Vagina (tissue), 2 donors: ENCODE measurements around the gene ST6GALNAC3.

Experiments
- CTCF ChIP-seq, 3 experiments: fragments of 450-650 bp in 2 of 3; fragments of 200-600 bp in 1 of 3; sonication (generic) in 1 of 3; IDR thresholded peaks; one replicate each; pipeline ENCODE4 v1.5.1; 2017 to 2019; ENCODE audit warnings: antibody characterized with exemption in 3 of 3, mild to moderate bottlenecking in 2 of 3, moderate library complexity in 2 of 3
- POLR2A ChIP-seq, 2 donors: fragments of 450-650 bp; IDR thresholded peaks; one replicate each; pipeline ENCODE4 v1.6.1; 2017; ENCODE audit warnings: antibody characterized with exemption in 2 of 2, mild to moderate bottlenecking in 2 of 2, moderate library complexity in 2 of 2
- POLR2AphosphoS5 ChIP-seq, 2 donors: sonication (generic); formaldehyde crosslinking; IDR thresholded peaks; one replicate each; pipeline ENCODE4 v1.9.0; 2017; ENCODE audit warnings: antibody characterized with exemption in 2 of 2, mild to moderate bottlenecking in 2 of 2, low read depth in 1 of 2; ENCODE audit not compliant: insufficient read depth in 1 of 2

- TF ChIP-seq CTCF (IDR thresholded peaks at IDR 0.05) (no peak), POLR2A (IDR thresholded peaks at IDR 0.05) (no peak), POLR2AphosphoS5 (IDR thresholded peaks at IDR 0.05; ENCODE audit: insufficient read depth in 1 of 2, low read depth in 1 of 2) (no peak)
Observed at GRCh38 chr1:76170513-76170912, 96.0 kb downstream of the ST6GALNAC3 start.
